ENCODE data around the gene ANKS3. TPM values are rescaled to one million over a fixed set of nuclear protein-coding genes. Genes with fewer than 3 reads are reported as not detected.

ANKS3 gene
- total RNA-seq, 2 experiments from 2014 or later, result 10.0 to 10.2 TPM

DNA sequence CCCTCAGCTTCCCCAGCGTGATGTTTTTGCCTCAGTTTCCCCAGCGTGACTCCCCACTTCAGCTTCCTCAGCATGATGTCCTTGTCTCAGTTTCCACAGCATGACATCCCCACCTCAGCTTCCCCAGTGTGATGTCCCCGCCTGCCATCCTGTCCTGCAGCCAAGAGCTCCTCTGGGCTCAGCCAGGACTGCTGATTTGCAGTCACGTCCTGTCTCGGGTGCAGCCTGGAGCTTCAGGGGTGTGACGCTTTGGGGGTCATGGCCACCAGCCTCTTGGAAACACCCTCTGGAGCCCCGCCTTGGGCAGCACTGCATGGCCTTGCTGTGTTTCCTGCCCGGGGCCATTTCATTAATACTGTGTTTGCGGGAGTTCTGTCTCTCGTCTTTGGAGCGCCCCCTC is 57.2 kb downstream of the ANKS3 start:
- peak; percentile 34 for DNase-seq
- H3K4me3 Mint-ChIP-seq, result peak overlapping the region; percentile 62
- H3K9me3 Mint-ChIP-seq, result no peaks in the 10 kb centered on the region
- ChIA-PET CTCF (interaction anchor here (0.9 to 1.2 kb wide), 3 partner anchors 9 to 91 kb away, joined by 3 read pairs; no protein-coding TSS in a partner anchor), POLR2A (interaction anchor here (0.7 to 2.5 kb wide), 9 partner anchors 12 to 172 kb away, joined by 3 to 20 read pairs (median 3); partner anchors contain the start of gene NUDT16L1)
- H3K4me1 Mint-ChIP-seq, result peaks cover 33% of the 10 kb centered on the region
- peaks cover 27% of the 10 kb centered on the region for H3K36me3 Mint-ChIP-seq (ENCODE audit: low read depth)
- peak overlapping the region; percentile 100 for H3K27ac Mint-ChIP-seq
- H3K27me3 Mint-ChIP-seq, result no peaks in the 10 kb centered on the region

DNA sequence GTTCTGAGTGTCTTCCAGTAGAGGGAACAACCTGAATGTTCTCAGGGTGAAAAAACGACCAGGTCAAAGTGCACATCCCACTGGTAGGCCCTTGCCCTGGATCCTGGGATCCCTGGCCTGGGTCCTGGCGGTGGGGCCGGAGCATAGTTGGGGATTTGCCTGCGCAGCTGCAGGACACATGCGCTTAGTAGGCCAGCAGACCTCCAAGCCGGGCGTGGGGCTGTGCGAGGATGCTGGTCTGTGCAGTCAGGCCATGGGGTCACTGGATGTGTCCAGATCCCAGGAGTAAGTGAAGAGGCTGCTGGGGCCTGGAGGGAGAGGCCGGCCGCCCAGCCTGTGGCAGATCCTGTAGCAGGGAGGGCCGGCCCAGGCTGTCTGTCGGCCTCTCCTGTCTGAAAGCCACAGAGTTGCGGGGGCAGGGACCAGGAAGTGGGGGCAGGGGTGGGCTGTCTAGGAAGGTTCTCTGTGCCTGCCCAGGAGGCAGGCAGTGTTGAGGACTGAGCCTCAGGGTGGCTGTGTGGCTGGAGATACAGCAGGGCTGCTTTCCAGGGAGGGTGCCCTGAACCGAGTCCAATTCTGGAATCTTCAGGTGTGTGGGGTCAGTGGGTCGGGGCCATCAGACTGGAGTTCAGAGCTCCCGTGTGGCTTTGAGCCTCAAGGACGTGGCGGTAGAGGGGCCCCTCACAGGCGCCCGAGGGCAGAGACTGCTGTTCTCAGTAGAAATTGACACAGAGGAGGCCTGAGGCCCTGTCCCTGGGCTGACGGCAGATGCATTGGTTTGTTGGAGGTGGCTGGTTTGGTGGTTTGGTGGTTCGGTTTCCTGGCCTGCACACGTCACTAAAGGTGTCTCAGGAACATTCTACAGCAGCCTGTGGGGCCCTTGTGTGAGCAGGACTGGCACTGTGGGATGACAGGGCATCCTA is 57.9 kb downstream of the ANKS3 start:
- no peaks in the 10 kb centered on the region for H3K27me3 Mint-ChIP-seq
- H3K27ac Mint-ChIP-seq, result peak overlapping the region; percentile 100
- peaks cover 24% of the 10 kb centered on the region for H3K36me3 Mint-ChIP-seq (ENCODE audit: low read depth)
- H3K4me1 Mint-ChIP-seq, result peaks cover 33% of the 10 kb centered on the region
- DNase-seq, result peak; percentile 89
- ChIA-PET POLR2A (interaction anchor here (0.7 to 2.5 kb wide), 9 partner anchors 12 to 171 kb away, joined by 3 to 20 read pairs (median 3); partner anchors contain the start of gene NUDT16L1), CTCF (interaction anchor here (1.1 to 1.2 kb wide), 2 partner anchors 8 to 90 kb away, joined by 3 read pairs; no protein-coding TSS in a partner anchor)
- no peaks in the 10 kb centered on the region for H3K9me3 Mint-ChIP-seq
- H3K4me3 Mint-ChIP-seq, result peak overlapping the region; percentile 62

DNA sequence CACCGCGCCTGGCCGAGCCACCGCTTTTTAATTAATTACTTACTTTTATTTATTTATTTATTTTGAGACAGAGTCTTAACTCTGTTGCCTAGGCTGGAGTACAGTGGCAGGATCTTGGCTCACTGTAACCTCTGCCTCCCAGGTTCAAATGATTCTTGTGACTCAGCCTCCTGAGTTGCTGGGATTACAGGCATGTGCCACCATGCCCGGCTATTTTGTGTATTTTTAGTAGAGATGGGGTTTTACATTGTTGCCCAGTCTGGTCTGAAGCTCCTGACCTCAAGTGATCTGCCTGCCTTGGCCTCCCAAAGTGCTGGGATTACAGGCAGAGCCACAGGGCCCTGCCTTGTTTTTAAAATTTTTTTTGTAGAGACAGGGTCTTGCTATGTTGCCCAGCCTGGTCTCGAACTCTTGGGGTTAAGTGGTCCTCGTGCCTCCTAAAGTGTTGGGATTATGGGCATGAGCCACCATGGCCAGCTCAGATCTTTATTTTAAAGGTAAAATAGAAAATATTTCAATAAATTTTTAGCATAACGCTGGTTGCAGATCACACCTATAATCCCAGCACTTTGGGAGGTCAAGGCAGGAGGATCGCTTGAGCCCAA is 59.0 kb downstream of the ANKS3 start:
- H3K4me3 Mint-ChIP-seq, result no peak overlapping the region
- no peaks in the 10 kb centered on the region for H3K27me3 Mint-ChIP-seq
- H3K27ac Mint-ChIP-seq, result peak overlapping the region; percentile 100
- no peak for DNase-seq
- POLR2A ChIA-PET, result no interaction called here
- H3K4me1 Mint-ChIP-seq, result peaks cover 33% of the 10 kb centered on the region
- peaks cover 24% of the 10 kb centered on the region for H3K36me3 Mint-ChIP-seq (ENCODE audit: low read depth)
- CTCF ChIA-PET, result no interaction called here
- no peaks in the 10 kb centered on the region for H3K9me3 Mint-ChIP-seq

DNA sequence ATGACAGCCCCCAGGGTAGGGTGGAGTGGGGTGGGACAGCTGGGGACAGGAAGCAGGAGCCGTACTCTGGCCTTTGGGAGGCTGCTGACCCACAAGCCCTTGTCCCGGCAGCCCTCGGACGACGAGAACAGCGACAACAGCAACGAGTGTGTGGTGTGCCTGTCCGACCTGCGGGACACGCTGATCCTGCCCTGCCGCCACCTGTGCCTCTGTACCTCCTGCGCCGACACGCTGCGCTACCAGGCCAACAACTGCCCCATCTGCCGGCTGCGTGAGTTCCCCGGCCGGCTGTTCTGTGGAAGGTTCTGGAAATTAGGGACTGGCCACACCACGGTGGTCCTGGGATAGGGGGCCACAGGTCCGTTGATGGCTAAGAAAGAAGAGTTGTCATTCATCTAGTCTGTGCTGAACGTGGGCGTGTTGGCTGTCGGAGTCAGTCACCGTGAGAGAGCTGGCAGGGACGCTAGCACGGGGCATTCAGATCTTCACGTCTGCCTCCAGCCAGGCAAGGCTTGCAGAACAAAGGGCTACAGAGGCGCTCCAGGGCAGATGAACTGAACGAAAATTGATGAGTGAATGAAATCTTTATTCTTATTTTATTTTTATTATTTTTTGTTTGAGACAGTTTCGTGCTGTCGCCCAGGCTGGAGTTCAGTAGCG is 60.6 kb downstream of the ANKS3 start:
- ChIA-PET POLR2A (no interaction called here), CTCF (no interaction called here)
- DNase-seq, result no peak
- Mint-ChIP-seq H3K9me3 (no peaks in the 10 kb centered on the region), H3K36me3 (ENCODE audit: low read depth) (peaks cover 26% of the 10 kb centered on the region), H3K27ac (no peak overlapping the region), H3K27me3 (no peaks in the 10 kb centered on the region), H3K4me3 (no peak overlapping the region), H3K4me1 (peaks cover 32% of the 10 kb centered on the region)

DNA sequence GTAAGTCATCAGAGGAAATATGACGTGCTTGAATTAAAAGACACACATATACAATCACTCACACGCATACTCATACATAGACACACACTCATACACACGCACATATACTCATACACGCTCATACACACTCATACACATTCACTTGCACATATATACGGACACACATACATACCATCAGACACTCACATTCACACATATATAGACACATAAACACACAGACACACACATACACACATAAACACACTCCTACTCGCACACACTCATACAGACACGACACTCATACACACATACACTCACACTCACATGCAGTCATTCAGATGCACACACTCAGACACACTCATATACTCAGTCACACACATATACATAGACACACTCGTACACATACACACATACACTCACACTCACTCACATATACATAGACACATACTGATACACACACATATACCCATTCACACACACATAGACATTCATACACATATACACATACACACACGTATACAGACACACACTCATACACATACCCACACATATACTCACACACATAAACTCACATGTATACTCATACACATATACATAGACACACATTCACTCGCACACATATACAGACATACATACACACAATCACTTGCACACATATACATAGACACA is 65.6 kb downstream of the ANKS3 start:
- H3K36me3 Mint-ChIP-seq (ENCODE audit: low read depth), result peaks cover 20% of the 10 kb centered on the region
- no peaks in the 10 kb centered on the region for H3K9me3 Mint-ChIP-seq
- ChIA-PET POLR2A (interaction anchor here (0.6 kb wide), 1 partner anchor 181 kb away, joined by 3 read pairs; no protein-coding TSS in a partner anchor), CTCF (interaction anchor here (1.1 kb wide), 1 partner anchor 18 kb away, joined by 4 read pairs; no protein-coding TSS in a partner anchor)
- no peak overlapping the region for H3K4me3 Mint-ChIP-seq
- no peak overlapping the region for H3K27ac Mint-ChIP-seq
- H3K27me3 Mint-ChIP-seq, result no peaks in the 10 kb centered on the region
- DNase-seq, result no peak
- peaks cover 35% of the 10 kb centered on the region for H3K4me1 Mint-ChIP-seq

DNA sequence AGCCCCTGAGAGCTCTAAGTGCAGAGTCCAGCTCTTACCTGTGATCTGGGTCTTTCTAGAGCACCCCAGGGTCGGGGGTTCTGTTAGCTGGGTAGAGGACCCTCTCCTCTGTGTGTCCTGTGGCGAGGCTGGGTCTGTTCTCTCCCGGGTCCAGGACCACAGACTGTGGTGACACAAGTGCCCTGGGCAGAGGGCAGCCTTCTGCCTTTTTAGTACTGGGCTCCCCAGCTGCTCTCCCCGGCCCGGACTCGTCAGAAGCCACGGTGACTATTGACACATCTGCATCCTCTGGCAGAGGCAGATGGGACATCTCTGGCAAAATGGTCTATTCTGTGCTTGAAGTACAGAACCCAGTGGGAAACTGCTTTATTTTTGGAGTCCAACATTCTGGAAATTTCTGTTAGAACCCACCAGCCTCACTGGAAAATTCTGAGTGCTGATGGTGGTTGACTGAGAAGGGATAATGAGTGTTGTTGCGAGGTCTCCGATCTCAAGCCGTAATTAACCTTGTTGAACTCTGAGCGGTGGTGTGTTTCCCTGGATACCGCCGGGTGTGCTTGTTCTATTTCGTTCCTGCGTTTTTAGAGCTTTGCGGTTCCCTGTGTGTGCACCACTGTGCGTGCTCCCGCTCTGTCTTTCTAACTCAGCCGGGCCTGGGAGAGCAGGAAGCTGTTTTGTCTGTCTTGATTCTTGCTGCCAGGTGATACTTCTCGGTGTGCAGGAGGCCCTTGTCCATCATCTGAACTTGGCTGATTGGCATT is 66.7 kb downstream of the ANKS3 start:
- CTCF ChIA-PET, result interaction anchor here (0.5 to 1.1 kb wide), 3 partner anchors 9 to 48 kb away, joined by 3 to 4 read pairs (median 3); no protein-coding TSS in a partner anchor
- no peak overlapping the region for H3K4me3 Mint-ChIP-seq
- no peak for DNase-seq
- no peaks in the 10 kb centered on the region for H3K27me3 Mint-ChIP-seq
- H3K4me1 Mint-ChIP-seq, result peaks cover 40% of the 10 kb centered on the region
- H3K27ac Mint-ChIP-seq, result peak overlapping the region; percentile 37
- peaks cover 22% of the 10 kb centered on the region for H3K36me3 Mint-ChIP-seq (ENCODE audit: low read depth)
- H3K9me3 Mint-ChIP-seq, result no peaks in the 10 kb centered on the region
- POLR2A ChIA-PET, result interaction anchor here (0.6 kb wide), 1 partner anchor 180 kb away, joined by 3 read pairs; no protein-coding TSS in a partner anchor

DNA sequence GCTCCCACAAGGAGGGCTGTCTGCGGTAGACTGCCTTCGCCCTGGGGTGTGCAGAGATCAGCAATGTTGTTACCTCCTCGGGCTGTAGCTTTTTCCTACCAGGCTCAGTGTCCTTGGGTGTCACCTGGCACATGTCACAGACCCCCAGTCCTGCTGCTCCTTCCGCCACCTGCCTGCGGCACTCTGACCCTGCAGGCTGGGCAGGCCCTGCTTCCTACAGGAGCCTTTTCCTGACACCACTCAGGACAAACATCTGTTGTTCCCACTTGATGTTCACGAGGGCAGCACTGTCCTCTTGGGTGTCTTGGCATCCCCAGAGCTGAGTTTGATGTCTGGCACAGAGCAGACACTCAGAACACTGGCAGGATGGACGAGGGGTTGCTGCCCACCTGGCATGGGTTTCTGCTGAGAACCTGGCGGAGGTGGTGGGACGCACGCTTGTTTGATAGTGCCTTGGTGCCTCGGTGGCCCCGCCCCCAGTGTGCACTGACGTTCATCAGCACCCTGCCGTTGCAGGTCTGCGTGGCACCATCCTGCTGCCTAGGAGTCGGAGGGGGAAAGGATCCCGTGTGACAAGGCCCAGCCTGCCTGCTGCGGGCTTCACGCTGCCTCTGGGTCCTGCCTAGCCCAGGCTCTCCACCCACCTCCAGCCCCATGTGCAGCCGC is 67.4 kb downstream of the ANKS3 start:
- H3K36me3 Mint-ChIP-seq (ENCODE audit: low read depth), result peaks cover 20% of the 10 kb centered on the region
- H3K9me3 Mint-ChIP-seq, result no peaks in the 10 kb centered on the region
- no peak for DNase-seq
- H3K4me3 Mint-ChIP-seq, result no peak overlapping the region
- CTCF ChIA-PET, result interaction anchor here (0.5 kb wide), 1 partner anchor 49 kb away, joined by 3 read pairs; no protein-coding TSS in a partner anchor
- no peaks in the 10 kb centered on the region for H3K27me3 Mint-ChIP-seq
- POLR2A ChIA-PET, result no interaction called here
- peaks cover 43% of the 10 kb centered on the region for H3K4me1 Mint-ChIP-seq
- peak overlapping the region; percentile 92 for H3K27ac Mint-ChIP-seq

DNA sequence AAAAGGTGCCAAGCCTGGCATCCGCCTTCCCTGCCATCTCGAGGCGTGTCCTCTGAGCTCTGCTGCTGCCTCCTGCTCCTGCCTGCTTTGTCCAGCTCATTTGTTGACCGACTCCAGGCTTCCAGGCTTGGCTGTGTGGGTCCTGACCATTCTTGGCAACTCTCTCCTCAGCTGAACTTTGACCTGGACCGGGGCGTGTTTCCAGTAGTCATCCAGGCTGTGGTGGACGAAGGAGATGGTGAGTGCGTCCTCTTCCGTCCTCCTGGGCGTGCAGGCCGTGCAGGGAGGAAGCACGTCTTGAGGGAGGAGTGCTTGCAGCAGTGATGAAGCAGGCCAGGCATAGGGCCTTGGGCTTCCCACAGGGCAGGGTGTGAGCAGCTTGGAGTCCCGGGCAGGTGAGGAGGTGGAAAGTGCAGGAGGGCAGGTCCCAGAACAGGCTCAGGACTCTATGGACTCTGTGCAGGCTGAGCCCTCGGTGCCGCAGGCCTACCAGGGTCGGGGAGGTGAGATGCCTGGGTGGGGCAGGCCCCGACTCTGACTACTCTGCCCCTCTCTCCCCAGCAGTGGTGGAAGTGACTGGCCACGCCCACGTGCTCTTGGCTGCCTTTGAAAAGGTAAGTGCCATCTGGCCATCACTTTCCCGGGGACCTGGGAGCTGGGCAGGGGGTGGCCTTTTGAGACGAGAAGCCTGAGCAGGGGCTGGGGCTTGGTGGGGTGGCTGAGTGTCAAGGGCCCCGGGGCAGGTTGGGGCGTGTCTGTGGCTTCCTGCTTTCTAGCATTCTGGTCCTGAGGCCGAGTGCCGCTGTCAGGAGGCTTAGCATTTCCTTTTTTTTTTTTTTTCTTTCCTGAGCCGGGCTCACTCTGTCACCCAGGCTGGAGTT is 69.3 kb downstream of the ANKS3 start:
- ChIA-PET POLR2A (interaction anchor here (0.6 to 1.7 kb wide), 4 partner anchors 12 to 49 kb away, joined by 3 to 11 read pairs (median 4); partner anchors contain the start of gene MGRN1), CTCF (interaction anchor here (1.0 to 1.2 kb wide), 2 partner anchors 15 to 41 kb away, joined by 3 to 7 read pairs; partner anchors contain the start of gene MGRN1)
- H3K36me3 Mint-ChIP-seq (ENCODE audit: low read depth), result peaks cover 20% of the 10 kb centered on the region
- no peaks in the 10 kb centered on the region for H3K27me3 Mint-ChIP-seq
- peak overlapping the region; percentile 92 for H3K27ac Mint-ChIP-seq
- no peaks in the 10 kb centered on the region for H3K9me3 Mint-ChIP-seq
- peak overlapping the region; percentile 46 for H3K4me3 Mint-ChIP-seq
- DNase-seq, result peak; percentile 79
- H3K4me1 Mint-ChIP-seq, result peaks cover 62% of the 10 kb centered on the region

DNA sequence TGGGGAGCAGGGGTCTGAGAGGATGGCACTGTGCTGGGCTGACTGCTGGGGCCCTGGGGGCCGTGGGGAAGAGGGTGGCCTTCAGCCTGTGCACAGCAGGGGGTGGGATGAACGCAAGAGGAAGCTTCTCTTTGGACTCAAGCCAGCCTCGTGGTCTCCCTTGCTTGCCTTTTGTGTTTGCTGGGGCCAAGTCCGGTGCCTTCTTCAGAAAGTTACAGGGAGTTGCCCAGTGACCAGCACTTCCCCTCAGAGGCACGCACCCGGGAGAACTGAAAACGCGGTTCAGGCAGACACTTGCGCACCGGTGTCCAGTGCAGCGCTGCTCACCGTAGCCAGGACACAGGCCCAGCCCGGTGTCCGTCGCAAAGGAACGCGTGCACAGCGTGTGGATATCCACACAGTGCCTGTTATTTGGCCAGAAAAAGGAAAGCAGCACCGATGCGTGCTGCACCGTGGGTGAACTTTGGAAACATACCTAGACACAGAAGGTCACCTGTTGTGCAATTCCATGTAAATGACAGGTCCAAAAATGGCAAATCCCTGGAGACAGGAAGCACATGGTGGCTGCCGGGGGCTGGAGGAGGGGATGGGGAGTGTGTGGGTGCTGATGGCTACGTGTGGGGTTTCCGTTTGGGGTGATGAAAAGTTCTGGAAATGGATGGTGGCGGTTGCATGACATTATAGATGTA is 70.2 kb downstream of the ANKS3 start:
- ChIA-PET CTCF (interaction anchor here (1.2 kb wide), 1 partner anchor 14 kb away, joined by 7 read pairs; no protein-coding TSS in a partner anchor), POLR2A (interaction anchor here (0.6 to 1.7 kb wide), 4 partner anchors 13 to 39 kb away, joined by 3 to 11 read pairs (median 4); partner anchors contain the start of gene MGRN1)
- no peaks in the 10 kb centered on the region for H3K9me3 Mint-ChIP-seq
- H3K27me3 Mint-ChIP-seq, result no peaks in the 10 kb centered on the region
- DNase-seq, result no peak
- H3K4me3 Mint-ChIP-seq, result no peak overlapping the region
- peaks cover 66% of the 10 kb centered on the region for H3K4me1 Mint-ChIP-seq
- H3K36me3 Mint-ChIP-seq (ENCODE audit: low read depth), result peaks cover 15% of the 10 kb centered on the region
- peak overlapping the region; percentile 92 for H3K27ac Mint-ChIP-seq

DNA sequence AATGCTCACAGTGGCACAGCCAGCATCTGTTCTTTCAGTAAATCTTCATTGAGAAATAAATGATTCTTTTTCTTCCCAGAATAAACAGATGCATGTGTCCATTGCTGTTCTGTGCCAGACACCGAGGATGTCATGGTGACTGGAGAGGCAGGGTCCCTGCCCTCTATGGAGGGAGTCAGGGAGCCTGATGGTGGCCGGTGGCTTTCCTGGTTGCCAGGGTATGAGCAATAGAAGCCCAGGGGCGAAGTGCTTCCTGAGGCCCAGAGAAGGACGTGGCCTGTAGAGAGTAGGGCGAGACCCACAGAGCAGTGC is 70.7 kb downstream of the ANKS3 start:
- Mint-ChIP-seq H3K27me3 (no peaks in the 10 kb centered on the region), H3K4me1 (peaks cover 70% of the 10 kb centered on the region), H3K4me3 (no peak overlapping the region), H3K36me3 (ENCODE audit: low read depth) (peaks cover 17% of the 10 kb centered on the region), H3K9me3 (no peaks in the 10 kb centered on the region), H3K27ac (peak overlapping the region; percentile 92)
- ChIA-PET POLR2A (interaction anchor here (0.6 to 1.7 kb wide), 2 partner anchors 13 to 39 kb away, joined by 3 to 6 read pairs; partner anchors contain the start of gene MGRN1), CTCF (no interaction called here)
- no peak for DNase-seq
